Vagina (tissue), 2 donors: ENCODE measurements around the gene IL11.

Experiments
- POLR2AphosphoS5 ChIP-seq, 2 donors: sonication (generic); formaldehyde crosslinking; IDR thresholded peaks; one replicate each; pipeline ENCODE4 v1.9.0; 2017; ENCODE audit warnings: antibody characterized with exemption in 2 of 2, mild to moderate bottlenecking in 2 of 2, low read depth in 1 of 2; ENCODE audit not compliant: insufficient read depth in 1 of 2
- TF ChIP-seq, protein P1 (sequence below), 3 experiments: fragments of 450-650 bp in 2 of 3; fragments of 200-600 bp in 1 of 3; sonication (generic) in 1 of 3; IDR thresholded peaks; one replicate each; pipeline ENCODE4 v1.5.1; 2017 to 2019; ENCODE audit warnings: antibody characterized with exemption in 3 of 3, mild to moderate bottlenecking in 2 of 3, moderate library complexity in 2 of 3

DNA sequence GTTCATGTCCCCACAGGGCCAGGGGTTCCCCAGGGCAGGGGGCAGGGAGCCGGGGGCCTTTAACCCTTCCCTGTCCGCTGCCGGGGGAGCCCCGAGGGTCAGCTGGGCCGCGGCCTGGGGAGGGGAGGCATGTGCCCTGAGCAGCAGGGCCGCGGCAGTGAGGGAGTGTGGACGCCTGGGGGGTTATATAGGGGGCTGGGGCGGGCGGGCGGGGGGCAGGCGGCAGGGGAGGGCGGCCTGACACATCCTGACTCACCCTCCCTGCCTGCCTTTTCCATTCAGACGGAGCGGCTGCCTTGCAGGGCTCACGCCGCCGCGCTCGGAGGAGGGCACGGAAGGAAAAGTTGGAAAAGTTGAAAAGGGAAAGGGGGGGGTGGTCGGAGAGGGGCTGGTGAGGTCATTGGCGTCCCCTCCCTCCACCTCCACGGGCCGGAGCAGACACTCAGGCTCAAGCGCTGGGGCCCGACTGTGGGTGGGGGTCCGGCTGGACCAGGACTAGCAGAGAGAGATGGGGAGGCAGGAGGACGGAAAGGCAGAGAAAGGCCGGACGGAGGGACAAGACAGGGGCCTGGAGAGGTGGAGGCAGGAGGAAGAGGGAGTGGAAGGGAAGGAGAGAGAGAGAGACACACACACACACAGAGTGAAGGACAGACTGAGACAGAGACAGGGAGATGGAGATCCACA, at the start of gene IL11:
- no peak for TF ChIP-seq POLR2AphosphoS5 (IDR thresholded peaks at IDR 0.05; ENCODE audit: insufficient read depth in 1 of 2, low read depth in 1 of 2)
- TF ChIP-seq, protein P1, sequence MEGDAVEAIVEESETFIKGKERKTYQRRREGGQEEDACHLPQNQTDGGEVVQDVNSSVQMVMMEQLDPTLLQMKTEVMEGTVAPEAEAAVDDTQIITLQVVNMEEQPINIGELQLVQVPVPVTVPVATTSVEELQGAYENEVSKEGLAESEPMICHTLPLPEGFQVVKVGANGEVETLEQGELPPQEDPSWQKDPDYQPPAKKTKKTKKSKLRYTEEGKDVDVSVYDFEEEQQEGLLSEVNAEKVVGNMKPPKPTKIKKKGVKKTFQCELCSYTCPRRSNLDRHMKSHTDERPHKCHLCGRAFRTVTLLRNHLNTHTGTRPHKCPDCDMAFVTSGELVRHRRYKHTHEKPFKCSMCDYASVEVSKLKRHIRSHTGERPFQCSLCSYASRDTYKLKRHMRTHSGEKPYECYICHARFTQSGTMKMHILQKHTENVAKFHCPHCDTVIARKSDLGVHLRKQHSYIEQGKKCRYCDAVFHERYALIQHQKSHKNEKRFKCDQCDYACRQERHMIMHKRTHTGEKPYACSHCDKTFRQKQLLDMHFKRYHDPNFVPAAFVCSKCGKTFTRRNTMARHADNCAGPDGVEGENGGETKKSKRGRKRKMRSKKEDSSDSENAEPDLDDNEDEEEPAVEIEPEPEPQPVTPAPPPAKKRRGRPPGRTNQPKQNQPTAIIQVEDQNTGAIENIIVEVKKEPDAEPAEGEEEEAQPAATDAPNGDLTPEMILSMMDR (IDR thresholded peaks at IDR 0.05), result no peak
